ENCODE data around the gene CARMIL1.

CARMIL1 gene

GRCh38 chr6:25465941-25466340 lies 186.8 kb downstream of the CARMIL1 start:
- no peak for TF ChIP-seq CTCF (IDR thresholded peaks at IDR 0.05; ENCODE audit: insufficient read depth, missing control alignments)
- DNase-seq (ENCODE audit: insufficient read length, low spot score) (no peak), FAIRE-seq (no peak)

- DNase-seq (ENCODE audit: insufficient read length, low spot score) (no peak), FAIRE-seq (no peak)
- TF ChIP-seq CTCF (IDR thresholded peaks at IDR 0.05; ENCODE audit: insufficient read depth, missing control alignments), result no peak
These were observed 189.7 kb downstream of the CARMIL1 start for GRCh38 chr6:25468881-25469280.

GRCh38 chr6:25469797-25470388 lies 190.7 kb downstream of the CARMIL1 start:
- DNase-seq (ENCODE audit: insufficient read length, low spot score) (no peak), FAIRE-seq (no peak)
- TF ChIP-seq CTCF (IDR thresholded peaks at IDR 0.05; ENCODE audit: insufficient read depth, missing control alignments), result no peak

- DNase-seq (ENCODE audit: insufficient read length, low spot score) (peak; percentile 24), FAIRE-seq (peak; percentile 78)
- peak; percentile 32 for TF ChIP-seq CTCF (IDR thresholded peaks at IDR 0.05; ENCODE audit: insufficient read depth, missing control alignments)
These were observed 193.1 kb downstream of the CARMIL1 start for GRCh38 chr6:25472306-25472705.

- DNase-seq (ENCODE audit: insufficient read length, low spot score) (no peak), FAIRE-seq (no peak)
- TF ChIP-seq CTCF (IDR thresholded peaks at IDR 0.05; ENCODE audit: insufficient read depth, missing control alignments), result no peak
These were observed 193.7 kb downstream of the CARMIL1 start for GRCh38 chr6:25472906-25473305.

- FAIRE-seq (no peak), DNase-seq (ENCODE audit: insufficient read length, low spot score) (no peak)
- no peak for TF ChIP-seq CTCF (IDR thresholded peaks at IDR 0.05; ENCODE audit: insufficient read depth, missing control alignments)
These were observed 194.3 kb downstream of the CARMIL1 start for GRCh38 chr6:25473447-25473846.

- FAIRE-seq (no peak), DNase-seq (ENCODE audit: insufficient read length, low spot score) (no peak)
- TF ChIP-seq CTCF (IDR thresholded peaks at IDR 0.05; ENCODE audit: insufficient read depth, missing control alignments), result no peak
These were observed 197.0 kb downstream of the CARMIL1 start for GRCh38 chr6:25476126-25476525.
